ENCODE measurements around the gene ZBTB16. TPM values are rescaled to one million over a fixed set of nuclear protein-coding genes. Genes with fewer than 3 reads are reported as not detected.

ZBTB16 gene
- total and polyA plus RNA-seq, 2 donors (not counting 3 experiments of a cell fraction or from before 2014, with no cell fraction given) = 9.8 to 20.3 TPM

- dilution Hi-C loops (cut with MboI; ENCODE audit: extremely low pct_ligation_motif_present, low sequenced_read_pairs) = no loop called here
- H2AFZ ChIP-seq (ENCODE audit: low read depth, low read length) = no peak overlapping the region
- H3K36me3 ChIP-seq (ENCODE audit: control insufficient read depth in 2 of 2, extremely low read depth in 1 of 2, insufficient read depth in 2 of 2, low read length in 2 of 2) = peaks cover 0 to 6% of the 10 kb centered on the region in 2 experiments
- H3K4me1 ChIP-seq (ENCODE audit: control insufficient read depth, extremely low read depth, insufficient read depth, low read length) = peaks cover 5% of the 10 kb centered on the region
- no TSS peak for BruUV-seq (replicated peaks)
- H4K20me1 ChIP-seq (replicated peaks; ENCODE audit: control insufficient read depth, extremely low read depth, insufficient read depth, low read length) = no peaks in the 10 kb centered on the region
- no peak overlapping the region for H3K27ac ChIP-seq (ENCODE audit: insufficient read depth, low read depth, low read length)
- TF ChIP-seq POLR2A (IDR thresholded peaks at IDR 0.05; ENCODE audit: low read depth, low read length) = no peak
- no peak for TF ChIP-seq MYC (IDR thresholded peaks at IDR 0.05; ENCODE audit: low read depth, low read length)
- no peak for TF ChIP-seq JUN (IDR thresholded peaks at IDR 0.05; ENCODE audit: borderline replicate concordance, insufficient read depth, insufficient read length, low read depth)
- no peak for TF ChIP-seq EZH2 (IDR thresholded peaks at IDR 0.05; ENCODE audit: borderline replicate concordance, low read depth, low read length, severe bottlenecking)
- TF ChIP-seq GATA2 (IDR thresholded peaks at IDR 0.05; ENCODE audit: insufficient read depth, insufficient read length, low read depth, low read length) = no peak
- no peak for TF ChIP-seq CTCF (IDR thresholded peaks at IDR 0.05; ENCODE audit: extremely low read depth in 1 of 2, insufficient read depth in 1 of 2, low read depth in 1 of 2, low read length in 2 of 2)
- TF ChIP-seq FOS (IDR thresholded peaks at IDR 0.05; ENCODE audit: borderline replicate concordance, insufficient read depth, low read length) = no peak
- no peak for TF ChIP-seq POLR2AphosphoS5 (IDR thresholded peaks at IDR 0.05; ENCODE audit: insufficient read depth, low read depth, low read length)
- no peak for TF ChIP-seq MAX (IDR thresholded peaks at IDR 0.05; ENCODE audit: insufficient read depth, insufficient read length)
- FAIRE-seq (no peak), DNase-seq (ENCODE audit: low read depth, low spot score) (no peak)
- H3K9me1 ChIP-seq (replicated peaks; ENCODE audit: control insufficient read depth, extremely low read depth, insufficient read depth, low read length) = no peaks in the 10 kb centered on the region
- H3K4me3 ChIP-seq (replicated peaks in 1 of 3; ENCODE audit: insufficient read depth in 1 of 3, low read depth in 1 of 3, low read length in 3 of 3) = no peak overlapping the region
- intact Hi-C loops (cut with micrococcal nuclease) = no loop called here
- no peak overlapping the region for H3K9ac ChIP-seq (replicated peaks; ENCODE audit: extremely low read depth, insufficient read depth, low read length)
- CTCF ChIA-PET = interaction anchor here (0.8 to 1.4 kb wide), 2 partner anchors 32 to 131 kb away, joined by 3 to 4 read pairs; no protein-coding TSS in a partner anchor
- H3K9me3 ChIP-seq (replicated peaks; ENCODE audit: control insufficient read depth, insufficient read depth, low read length) = no peaks in the 10 kb centered on the region
- no peak overlapping the region for H3K4me2 ChIP-seq (ENCODE audit: insufficient read depth, low read length)
- POLR2A ChIA-PET = no interaction called here
- H3K27me3 ChIP-seq (ENCODE audit: control insufficient read depth in 2 of 2, insufficient read depth in 2 of 2, low read length in 2 of 2) = no peaks in the 10 kb centered on the region
- no peaks in the 10 kb centered on the region for H3K79me2 ChIP-seq (ENCODE audit: control insufficient read depth, insufficient read depth, low read length)
These were observed 70.6 kb downstream of the ZBTB16 start for GRCh38 chr11:114130115-114130576.

Data from endothelial cell of umbilical vein (primary cell).